ENCODE data around the gene ZKSCAN5. TPM values are rescaled to one million over a fixed set of nuclear protein-coding genes. Genes with fewer than 3 reads are reported as not detected.

Gene ZKSCAN5
- total and polyA plus RNA-seq, 2 donors (not counting 3 experiments of a cell fraction or from before 2014, with no cell fraction given): 4.3 to 9.7 TPM

DNA sequence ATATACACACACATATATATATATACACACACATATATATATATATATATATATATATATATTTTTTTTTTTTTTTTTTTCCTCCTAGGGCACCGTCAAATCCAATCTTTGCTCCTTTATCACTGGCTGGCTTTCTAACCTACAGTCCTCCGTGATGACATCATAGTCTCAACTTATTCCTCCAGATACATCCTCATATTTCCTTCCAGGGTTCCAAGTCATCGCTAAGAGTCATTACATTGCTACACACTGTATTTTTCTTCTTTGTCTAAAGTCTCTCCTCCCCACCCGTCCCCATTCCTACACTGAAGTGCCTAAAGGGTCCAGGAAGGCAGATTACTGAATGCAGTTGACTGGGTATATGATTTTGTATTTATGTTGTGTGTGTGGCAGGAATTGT, 48.6 kb downstream of the ZKSCAN5 start:
- Histone ChIP-seq H2AFZ (ENCODE audit: low read depth, low read length) (no peak overlapping the region), H3K4me3 (replicated peaks in 1 of 3; ENCODE audit: insufficient read depth in 1 of 3, low read depth in 1 of 3, low read length in 3 of 3) (no peak overlapping the region), H4K20me1 (replicated peaks; ENCODE audit: control insufficient read depth, extremely low read depth, insufficient read depth, low read length) (no peaks in the 10 kb centered on the region), H3K9me1 (replicated peaks; ENCODE audit: control insufficient read depth, extremely low read depth, insufficient read depth, low read length) (no peaks in the 10 kb centered on the region), H3K36me3 (ENCODE audit: control insufficient read depth in 2 of 2, extremely low read depth in 1 of 2, insufficient read depth in 2 of 2, low read length in 2 of 2) (no peaks in the 10 kb centered on the region), H3K79me2 (ENCODE audit: control insufficient read depth, insufficient read depth, low read length) (peaks cover 2% of the 10 kb centered on the region), H3K9me3 (replicated peaks; ENCODE audit: control insufficient read depth, insufficient read depth, low read length) (no peaks in the 10 kb centered on the region), H3K4me1 (ENCODE audit: control insufficient read depth, extremely low read depth, insufficient read depth, low read length) (peaks cover 14% of the 10 kb centered on the region), H3K27me3 (ENCODE audit: control insufficient read depth in 2 of 2, insufficient read depth in 2 of 2, low read length in 2 of 2) (no peaks in the 10 kb centered on the region), H3K9ac (replicated peaks; ENCODE audit: extremely low read depth, insufficient read depth, low read length) (no peak overlapping the region), H3K4me2 (ENCODE audit: insufficient read depth, low read length) (no peak overlapping the region), H3K27ac (ENCODE audit: insufficient read depth, low read depth, low read length) (no peak overlapping the region)
- no TSS peak for BruUV-seq (replicated peaks)
- TF ChIP-seq, protein P1, sequence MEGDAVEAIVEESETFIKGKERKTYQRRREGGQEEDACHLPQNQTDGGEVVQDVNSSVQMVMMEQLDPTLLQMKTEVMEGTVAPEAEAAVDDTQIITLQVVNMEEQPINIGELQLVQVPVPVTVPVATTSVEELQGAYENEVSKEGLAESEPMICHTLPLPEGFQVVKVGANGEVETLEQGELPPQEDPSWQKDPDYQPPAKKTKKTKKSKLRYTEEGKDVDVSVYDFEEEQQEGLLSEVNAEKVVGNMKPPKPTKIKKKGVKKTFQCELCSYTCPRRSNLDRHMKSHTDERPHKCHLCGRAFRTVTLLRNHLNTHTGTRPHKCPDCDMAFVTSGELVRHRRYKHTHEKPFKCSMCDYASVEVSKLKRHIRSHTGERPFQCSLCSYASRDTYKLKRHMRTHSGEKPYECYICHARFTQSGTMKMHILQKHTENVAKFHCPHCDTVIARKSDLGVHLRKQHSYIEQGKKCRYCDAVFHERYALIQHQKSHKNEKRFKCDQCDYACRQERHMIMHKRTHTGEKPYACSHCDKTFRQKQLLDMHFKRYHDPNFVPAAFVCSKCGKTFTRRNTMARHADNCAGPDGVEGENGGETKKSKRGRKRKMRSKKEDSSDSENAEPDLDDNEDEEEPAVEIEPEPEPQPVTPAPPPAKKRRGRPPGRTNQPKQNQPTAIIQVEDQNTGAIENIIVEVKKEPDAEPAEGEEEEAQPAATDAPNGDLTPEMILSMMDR (IDR thresholded peaks at IDR 0.05; ENCODE audit: extremely low read depth in 1 of 2, insufficient read depth in 1 of 2, low read depth in 1 of 2, low read length in 2 of 2): no peak
- TF ChIP-seq EZH2 (IDR thresholded peaks at IDR 0.05; ENCODE audit: borderline replicate concordance, low read depth, low read length, severe bottlenecking) (no peak), MYC (IDR thresholded peaks at IDR 0.05; ENCODE audit: low read depth, low read length) (no peak), FOS (IDR thresholded peaks at IDR 0.05; ENCODE audit: borderline replicate concordance, insufficient read depth, low read length) (no peak), POLR2AphosphoS5 (IDR thresholded peaks at IDR 0.05; ENCODE audit: insufficient read depth, low read depth, low read length) (no peak), GATA2 (IDR thresholded peaks at IDR 0.05; ENCODE audit: insufficient read depth, insufficient read length, low read depth, low read length) (no peak), POLR2A (IDR thresholded peaks at IDR 0.05; ENCODE audit: low read depth, low read length) (no peak), MAX (IDR thresholded peaks at IDR 0.05; ENCODE audit: insufficient read depth, insufficient read length) (no peak), JUN (IDR thresholded peaks at IDR 0.05; ENCODE audit: borderline replicate concordance, insufficient read depth, insufficient read length, low read depth) (no peak)
- dilution Hi-C loops (cut with MboI; ENCODE audit: extremely low pct_ligation_motif_present, low sequenced_read_pairs) (no loop called here), intact Hi-C loops (cut with micrococcal nuclease) (loop anchor here (2.0 kb wide), 1 partner anchor 48 kb away; the partner anchor contains the start of gene ZKSCAN5)
- ChIA-PET POLR2A (no interaction called here), CTCF (no interaction called here)
- FAIRE-seq (no peak), DNase-seq (ENCODE audit: low read depth, low spot score) (no peak)

All from endothelial cell of umbilical vein (primary cell).